NK-92 (cell line): ENCODE data around the gene LTC4S.

Experiments used
- DNase-seq: peaks from one replicate; lab custom pipeline; 2025; ENCODE audit not compliant: unreplicated experiment; lab: John Stamatoyannopoulos, UW

The LTC4S gene

GRCh38 chr5:179841621-179842020 lies 47.8 kb downstream of the LTC4S start:
- DNase-seq = no peak
